Lower leg skin (tissue), 3 donors: ENCODE data around the gene FLNB.

Experiments
- CTCF ChIP-seq, 3 donors: fragments of 450-650 bp; IDR thresholded peaks; one replicate each; pipeline ENCODE4 v1.5.1; 2016; ENCODE audit warnings: antibody characterized with exemption in 3 of 3, mild to moderate bottlenecking in 3 of 3, moderate library complexity in 2 of 3
- POLR2A ChIP-seq, 2 donors: fragments of 450-650 bp; IDR thresholded peaks; one replicate each; pipeline ENCODE4 v1.6.1; 2016 to 2017; ENCODE audit warnings: antibody characterized with exemption in 2 of 2, mild to moderate bottlenecking in 1 of 2, moderate library complexity in 1 of 2

GRCh38 chr3:58202917-58203360 lies 194.7 kb downstream of the FLNB start:
- TF ChIP-seq CTCF (IDR thresholded peaks at IDR 0.05) (no peak), POLR2A (IDR thresholded peaks at IDR 0.05) (no peak)
